H9 (cell line): ENCODE data around the gene NAIF1. TPM values are rescaled to one million over a fixed set of nuclear protein-coding genes. Genes with fewer than 3 reads are reported as not detected.

Experiments
- DNase-seq: peaks from one replicate; pipeline ENCODE4 v3.0.0-alpha.2; 2017
- H2AFZ ChIP-seq: one replicate; pipeline ENCODE4 v1.6.1; 2013; ENCODE audit warnings: mild to moderate bottlenecking, low read length, control low read depth, moderate library complexity
- H2AK5ac ChIP-seq: 2 replicates; pipeline ENCODE4 v1.6.1; 2013; ENCODE audit warnings: low read length, control low read depth, mixed read lengths; ENCODE audit not compliant: insufficient read length
- H2BK120ac ChIP-seq: one replicate; pipeline ENCODE4 v1.6.1; 2013; ENCODE audit warnings: low read depth, mild to moderate bottlenecking, low read length, control low read depth, inconsistent platforms; ENCODE audit not compliant: poor library complexity, severe bottlenecking
- H2BK12ac ChIP-seq: 2 replicates; pipeline ENCODE4 v1.6.1; 2013; ENCODE audit warnings: low read length, control low read depth, mixed read lengths, low read depth; ENCODE audit not compliant: insufficient read length
- H2BK15ac ChIP-seq: 2 replicates; pipeline ENCODE4 v1.6.1; 2013; ENCODE audit warnings: low read depth, low read length, control low read depth
- H2BK20ac ChIP-seq: one replicate; pipeline ENCODE4 v1.6.1; 2013; ENCODE audit warnings: low read depth, mild to moderate bottlenecking, low read length, control low read depth, inconsistent platforms; ENCODE audit not compliant: poor library complexity, severe bottlenecking
- H2BK5ac ChIP-seq: 2 replicates; pipeline ENCODE4 v1.6.1; 2013; ENCODE audit warnings: low read length, control low read depth, mixed read lengths; ENCODE audit not compliant: insufficient read length
- H3K14ac ChIP-seq: 2 replicates; pipeline ENCODE4 v1.6.1; 2013; ENCODE audit warnings: low read length, control low read depth; ENCODE audit not compliant: insufficient read depth
- H3K18ac ChIP-seq: 2 replicates; pipeline ENCODE4 v1.6.1; 2013; ENCODE audit warnings: low read depth, mild to moderate bottlenecking, mixed read lengths, low read length, control low read depth; ENCODE audit not compliant: insufficient read length
- H3K23ac ChIP-seq: 2 replicates; pipeline ENCODE4 v1.6.1; 2013; ENCODE audit warnings: low read length, control low read depth, mixed read lengths, low read depth; ENCODE audit not compliant: insufficient read length
- H3K23me2 ChIP-seq: 2 replicates; pipeline ENCODE4 v1.6.1; 2013; ENCODE audit warnings: low read depth, mild to moderate bottlenecking, mixed read lengths, low read length, control low read depth; ENCODE audit not compliant: insufficient read length, poor library complexity, severe bottlenecking
- H3K27ac ChIP-seq: 2 replicates; pipeline ENCODE4 v1.5.1; 2013; ENCODE audit warnings: low read length, control low read depth, mixed read lengths, low read depth; ENCODE audit not compliant: insufficient read length
- H3K27me3 ChIP-seq: 2 replicates; pipeline ENCODE4 v1.6.1; 2013; ENCODE audit warnings: low read length, control low read depth, inconsistent platforms; ENCODE audit not compliant: insufficient read depth
- H3K4ac ChIP-seq: 2 replicates; pipeline ENCODE4 v1.6.1; 2013; ENCODE audit warnings: low read depth, mild to moderate bottlenecking, control low read depth, inconsistent platforms, low read length, moderate library complexity
- H3K4me1 ChIP-seq: 2 replicates; pipeline ENCODE4 v1.6.1; 2013; ENCODE audit warnings: low read length, control low read depth, inconsistent platforms; ENCODE audit not compliant: insufficient read depth
- H3K4me2 ChIP-seq: 2 replicates; pipeline ENCODE4 v1.6.1; 2013; ENCODE audit warnings: low read length, control low read depth, mixed read lengths; ENCODE audit not compliant: insufficient read length, insufficient read depth
- H3K56ac ChIP-seq: 2 replicates; pipeline ENCODE4 v1.6.1; 2013; ENCODE audit warnings: low read depth, mild to moderate bottlenecking, mixed read lengths, low read length, control low read depth; ENCODE audit not compliant: insufficient read length
- H3K79me1 ChIP-seq: 2 replicates; pipeline ENCODE4 v1.6.1; 2013; ENCODE audit warnings: low read depth, mild to moderate bottlenecking, moderate library complexity, low read length, control low read depth, inconsistent platforms; ENCODE audit not compliant: insufficient read depth, poor library complexity, severe bottlenecking
- H3K79me2 ChIP-seq: 2 replicates; pipeline ENCODE4 v1.6.1; 2013; ENCODE audit warnings: low read length, control low read depth, inconsistent platforms; ENCODE audit not compliant: insufficient read depth
- H3K9ac ChIP-seq: 2 replicates; pipeline ENCODE4 v1.6.1; 2013; ENCODE audit warnings: low read length, control low read depth, mixed read lengths; ENCODE audit not compliant: insufficient read length; ENCODE audit errors: extremely low read depth
- H3K9me3 ChIP-seq: one replicate; pipeline ENCODE4 v1.6.1; 2013; ENCODE audit warnings: low read depth, low read length, inconsistent platforms; ENCODE audit not compliant: control insufficient read depth
- H3T11ph ChIP-seq: one replicate; pipeline ENCODE4 v1.6.1; 2013; ENCODE audit warnings: mild to moderate bottlenecking, low read length, control low read depth, inconsistent platforms
- H4K20me1 ChIP-seq: one replicate; pipeline ENCODE4 v1.6.1; 2013; ENCODE audit not compliant: control insufficient read depth, insufficient read length, insufficient read depth
- H4K5ac ChIP-seq: 2 replicates; pipeline ENCODE4 v1.6.1; 2013; ENCODE audit warnings: low read depth, mild to moderate bottlenecking, mixed read lengths, low read length, control low read depth; ENCODE audit not compliant: insufficient read length
- H4K8ac ChIP-seq: replicated peaks from 2 replicates; pipeline ENCODE4 v1.6.1; 2013; ENCODE audit warnings: low read length, control low read depth, mixed read lengths, low read depth; ENCODE audit not compliant: insufficient read length
- H4K91ac ChIP-seq: 2 replicates; pipeline ENCODE4 v1.6.1; 2013; ENCODE audit warnings: low read depth, mild to moderate bottlenecking, moderate library complexity, mixed read lengths, low read length, control low read depth; ENCODE audit not compliant: insufficient read length
- H3K27ac Mint-ChIP-seq, 3 experiments: 2 replicates in 2 of 3; 3 replicates in 1 of 3; pipeline ENCODE4 v1.8.0; 2020 to 2021; ENCODE audit warnings: mixed read lengths in 3 of 3, mild to moderate bottlenecking in 1 of 3, moderate library complexity in 1 of 3
- H3K27me3 Mint-ChIP-seq: 2 replicates; pipeline ENCODE4 v1.8.0; 2021; ENCODE audit warnings: low read depth, mild to moderate bottlenecking, moderate library complexity, mixed read lengths
- H3K36me3 Mint-ChIP-seq, 3 experiments: 2 replicates in 2 of 3; 3 replicates in 1 of 3; pipeline ENCODE4 v1.8.0; 2020 to 2021; ENCODE audit warnings: low read depth in 3 of 3, mixed read lengths in 3 of 3; ENCODE audit not compliant: insufficient read depth in 1 of 3
- H3K4me1 Mint-ChIP-seq, 2 experiments: 2 replicates each; pipeline ENCODE4 v1.8.0; 2020; ENCODE audit warnings: mixed read lengths in 2 of 2
- H3K4me3 Mint-ChIP-seq, 2 experiments: 2 replicates in 1 of 2; 3 replicates in 1 of 2; pipeline ENCODE4 v1.8.0; 2020 to 2021; ENCODE audit warnings: mild to moderate bottlenecking in 2 of 2, mixed read lengths in 2 of 2, moderate library complexity in 1 of 2
- H3K9me3 Mint-ChIP-seq, 2 experiments: 2 replicates in 1 of 2; 3 replicates in 1 of 2; pipeline ENCODE4 v1.8.0; 2020; ENCODE audit warnings: mild to moderate bottlenecking in 2 of 2, mixed read lengths in 2 of 2, moderate library complexity in 1 of 2
- WGBS: extraction: QIAGEN DNeasy Blood & Tissue Kit; methylation state at CpG from one replicate; pipeline ENCODE4 v1.1.7; 2013; ENCODE audit warnings: missing lambda C conversion rate, low lambda C conversion rate, mixed read lengths; ENCODE audit not compliant: insufficient read length; ENCODE audit errors: extremely low coverage; 5-methylcytosine and 5-hydroxymethylcytosine counted together
- total RNA-seq: library from RNA; stranded (reverse); gene quantifications from 2 replicates; pipeline ENCODE4 v1.2.1, GENCODE V29; 2021
- TF ChIP-seq, protein P1 (sequence below): fragments of 200-600 bp; sonication (generic); conservative IDR thresholded peaks from 3 replicates; pipeline ENCODE4 v1.8.0; 2021; ENCODE audit warnings: antibody characterized with exemption, mild to moderate bottlenecking

Gene NAIF1
- total RNA-seq, 1 experiment from 2014 or later, result 6.3 TPM

DNA sequence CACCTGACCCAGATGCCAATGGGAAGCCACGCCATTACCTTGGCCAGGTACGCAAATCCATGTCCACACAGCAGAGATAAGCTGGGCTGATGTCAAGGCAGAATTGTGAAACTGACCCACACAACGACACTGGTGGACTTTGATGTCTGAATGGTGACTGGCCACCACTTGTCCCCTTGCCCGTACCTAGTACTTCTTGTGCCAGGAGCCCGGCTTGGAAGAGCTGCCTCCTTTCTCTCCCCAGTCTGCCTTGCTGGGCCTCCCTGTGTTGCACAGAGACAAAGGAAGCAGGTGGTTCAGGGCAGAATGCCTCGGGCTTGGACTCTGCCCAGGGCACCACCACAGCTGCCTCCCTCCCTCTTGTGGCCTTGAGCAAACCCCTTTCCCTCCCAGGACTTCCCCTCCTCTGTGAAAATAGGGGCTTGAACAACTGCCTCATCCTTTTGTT is 37.1 kb upstream of the NAIF1 start:
- Mint-ChIP-seq H3K4me1 (peaks cover 26 to 39% of the 10 kb centered on the region in 2 experiments), H3K27me3 (no peaks in the 10 kb centered on the region), H3K4me3 (no peak overlapping the region), H3K9me3 (no peaks in the 10 kb centered on the region), H3K27ac (no peak overlapping the region), H3K36me3 (peaks cover 28 to 66% (median 63%) of the 10 kb centered on the region in 3 experiments; a peak in 6 of 7 replicates)
- Histone ChIP-seq H3K9me3 (no peaks in the 10 kb centered on the region), H3K23ac (no peak overlapping the region), H3K56ac (no peak overlapping the region), H2AFZ (no peak overlapping the region), H3K18ac (no peak overlapping the region), H4K5ac (no peak overlapping the region), H3T11ph (no peak overlapping the region), H2BK20ac (no peak overlapping the region), H4K91ac (no peak overlapping the region), H2BK15ac (no peak overlapping the region), H2BK5ac (no peak overlapping the region), H3K27me3 (no peaks in the 10 kb centered on the region), H2BK12ac (no peak overlapping the region), H3K79me1 (peaks cover 3% of the 10 kb centered on the region), H3K79me2 (peaks cover 4% of the 10 kb centered on the region; the same call in 1 of the 2 replicates), H3K4ac (no peak overlapping the region), H3K27ac (no peak overlapping the region), H3K23me2 (peaks cover 1% of the 10 kb centered on the region), H2BK120ac (no peak overlapping the region), H4K8ac (no peak overlapping the region), H4K20me1 (no peaks in the 10 kb centered on the region), H3K9ac (no peak overlapping the region), H2AK5ac (no peak overlapping the region), H3K4me1 (peaks cover 2% of the 10 kb centered on the region; the same call in 1 of the 2 replicates), H3K4me2 (no peak overlapping the region), H3K14ac (no peak overlapping the region)
- TF ChIP-seq, protein P1, sequence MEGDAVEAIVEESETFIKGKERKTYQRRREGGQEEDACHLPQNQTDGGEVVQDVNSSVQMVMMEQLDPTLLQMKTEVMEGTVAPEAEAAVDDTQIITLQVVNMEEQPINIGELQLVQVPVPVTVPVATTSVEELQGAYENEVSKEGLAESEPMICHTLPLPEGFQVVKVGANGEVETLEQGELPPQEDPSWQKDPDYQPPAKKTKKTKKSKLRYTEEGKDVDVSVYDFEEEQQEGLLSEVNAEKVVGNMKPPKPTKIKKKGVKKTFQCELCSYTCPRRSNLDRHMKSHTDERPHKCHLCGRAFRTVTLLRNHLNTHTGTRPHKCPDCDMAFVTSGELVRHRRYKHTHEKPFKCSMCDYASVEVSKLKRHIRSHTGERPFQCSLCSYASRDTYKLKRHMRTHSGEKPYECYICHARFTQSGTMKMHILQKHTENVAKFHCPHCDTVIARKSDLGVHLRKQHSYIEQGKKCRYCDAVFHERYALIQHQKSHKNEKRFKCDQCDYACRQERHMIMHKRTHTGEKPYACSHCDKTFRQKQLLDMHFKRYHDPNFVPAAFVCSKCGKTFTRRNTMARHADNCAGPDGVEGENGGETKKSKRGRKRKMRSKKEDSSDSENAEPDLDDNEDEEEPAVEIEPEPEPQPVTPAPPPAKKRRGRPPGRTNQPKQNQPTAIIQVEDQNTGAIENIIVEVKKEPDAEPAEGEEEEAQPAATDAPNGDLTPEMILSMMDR, result no peak
- DNase-seq, result no peak
- no CpG with 5 or more reads among the region's 6 CpGs for WGBS
